ENCODE results near the gene AHCYL1. TPM values are rescaled to one million over a fixed set of nuclear protein-coding genes. Genes with fewer than 3 reads are reported as not detected.

AHCYL1 gene
- total and polyA plus RNA-seq, 8 donors, result 29.8 to 85.5 (median 50.1) TPM

- WGBS, 2 donors, result 89 to 90% methylated on average over 1 of the region's 1 CpG
- Histone ChIP-seq H3K4me1 (no peaks in the 10 kb centered on the region), H3K36me3 (peaks cover 0 to 44% (median 17%) of the 10 kb centered on the region in 3 donors), H3K27ac (no peak overlapping the region), H3K27me3 (no peaks in the 10 kb centered on the region), H3K9me3 (no peaks in the 10 kb centered on the region), H3K4me3 (no peak overlapping the region)
- DNase-seq, result no peak
- no peak for ATAC-seq
- no peak for FAIRE-seq
- TF ChIP-seq CTCF (IDR thresholded peaks at IDR 0.05), result no peak
- intact Hi-C loops (cut with DNase I), result loop anchor here (5.0 to 10.0 kb wide), 3 partner anchors 44 to 49 kb away; no protein-coding TSS in a partner anchor
Observed at GRCh38 chr1:110058591-110058990, 74.0 kb downstream of the AHCYL1 start.

- H3K9me3 ChIP-seq, result no peaks in the 10 kb centered on the region
- no peak for TF ChIP-seq CTCF (IDR thresholded peaks at IDR 0.05)
- ATAC-seq (no peak), DNase-seq (no peak), FAIRE-seq (no peak)
- WGBS, 2 donors, result 91 to 92% methylated on average over 6 of the region's 6 CpGs
- H3K27ac ChIP-seq, result no peak overlapping the region
- H3K27me3 ChIP-seq, result no peaks in the 10 kb centered on the region
- H3K4me3 ChIP-seq, result no peak overlapping the region
- no peaks in the 10 kb centered on the region for H3K4me1 ChIP-seq
- intact Hi-C loops (cut with DNase I), result loop anchor here (5.0 to 10.0 kb wide), 3 partner anchors 43 to 48 kb away; no protein-coding TSS in a partner anchor
- H3K36me3 ChIP-seq, result peaks cover 0 to 38% (median 17%) of the 10 kb centered on the region in 3 donors
Observed at GRCh38 chr1:110059133-110059863, 74.7 kb downstream of the AHCYL1 start.

GRCh38 chr1:110060034-110060661, 75.6 kb downstream of the AHCYL1 start:
- TF ChIP-seq CTCF (IDR thresholded peaks at IDR 0.05), result peak in 3 of 4 donors; percentile 20 to 45 (median 41)
- intact Hi-C loops (cut with DNase I), result no loop called here
- peaks cover 0 to 30% (median 12%) of the 10 kb centered on the region in 3 donors for H3K36me3 ChIP-seq
- H3K4me3 ChIP-seq, result no peak overlapping the region
- DNase-seq (peak in 2 of 6 donors; percentile 41 to 71), FAIRE-seq (no peak), ATAC-seq (peak in 3 of 4 donors; percentile 41 to 64 (median 50))
- H3K27me3 ChIP-seq, result no peaks in the 10 kb centered on the region
- 91 to 94% methylated on average over 9 of the region's 9 CpGs for WGBS, 2 donors
- no peak overlapping the region for H3K27ac ChIP-seq
- no peaks in the 10 kb centered on the region for H3K4me1 ChIP-seq
- H3K9me3 ChIP-seq, result no peaks in the 10 kb centered on the region

GRCh38 chr1:110060662-110061060, 76.1 kb downstream of the AHCYL1 start:
- no peak for ATAC-seq
- no peak overlapping the region for H3K4me3 ChIP-seq
- no peak for FAIRE-seq
- no peak for TF ChIP-seq CTCF (IDR thresholded peaks at IDR 0.05)
- H3K9me3 ChIP-seq, result no peaks in the 10 kb centered on the region
- WGBS, 2 donors, result 91 to 95% methylated on average over 7 of the region's 7 CpGs
- H3K27me3 ChIP-seq, result no peaks in the 10 kb centered on the region
- no peaks in the 10 kb centered on the region for H3K4me1 ChIP-seq
- DNase-seq, result no peak
- intact Hi-C loops (cut with DNase I), result no loop called here
- H3K36me3 ChIP-seq, result peaks cover 0 to 25% (median 8%) of the 10 kb centered on the region in 3 donors
- no peak overlapping the region for H3K27ac ChIP-seq
